OCI-M2 (cell line): ENCODE data around the gene SIRT5.
A peak's percentile ranks its signal among the peaks of the same experiment; 100 is the strongest.

Experiments
- DNase-seq: peaks from one replicate; lab custom pipeline; 2025; ENCODE audit not compliant: unreplicated experiment; lab: John Stamatoyannopoulos, UW

Gene SIRT5

DNA sequence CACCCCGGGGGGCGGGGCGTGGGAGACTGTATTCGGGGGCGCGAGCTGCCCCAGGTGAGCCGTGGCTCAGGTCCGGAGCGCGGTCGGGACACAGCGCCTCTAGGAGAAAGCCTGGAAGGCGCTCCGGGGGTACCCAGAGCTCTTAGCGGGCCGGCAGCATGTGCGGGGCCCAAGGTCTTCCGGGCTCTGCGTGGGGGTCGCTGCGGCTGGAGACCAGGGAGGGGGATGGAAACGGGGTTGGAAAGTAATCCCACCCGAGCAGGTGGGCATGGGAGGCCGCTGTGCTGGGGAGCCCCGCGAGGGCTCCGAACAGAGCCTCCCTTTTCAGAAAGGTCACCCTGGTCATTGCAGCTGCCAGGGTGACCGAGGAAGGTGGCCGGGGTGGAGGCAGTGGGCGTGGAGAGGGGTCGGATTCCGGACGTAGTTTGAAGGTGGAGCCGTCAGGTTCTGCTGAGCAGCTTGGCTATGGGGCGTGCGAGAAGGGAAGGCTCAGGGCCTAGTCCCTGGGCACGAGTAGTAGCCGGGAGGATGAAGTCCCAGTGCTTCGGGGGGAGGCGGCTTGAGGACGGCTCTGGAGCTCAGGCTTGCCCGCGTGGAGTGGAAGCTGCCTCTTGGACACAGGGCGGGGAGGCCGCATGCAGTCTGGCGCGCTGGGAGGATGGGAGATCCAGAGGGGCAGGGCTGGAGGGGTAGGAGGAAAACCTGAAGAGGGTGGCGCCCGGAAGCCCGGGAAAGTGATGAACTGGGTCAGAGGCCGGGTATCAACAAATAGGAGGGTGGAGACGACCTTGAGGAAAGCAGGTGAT is at the start of gene SIRT5:
SIRT5 (plus strand) TSS at position 31 of the 806 bp plus-strand sequence. CDS start 9,510 bp downstream, outside the sequence.
- peak; percentile 86 for DNase-seq

DNA sequence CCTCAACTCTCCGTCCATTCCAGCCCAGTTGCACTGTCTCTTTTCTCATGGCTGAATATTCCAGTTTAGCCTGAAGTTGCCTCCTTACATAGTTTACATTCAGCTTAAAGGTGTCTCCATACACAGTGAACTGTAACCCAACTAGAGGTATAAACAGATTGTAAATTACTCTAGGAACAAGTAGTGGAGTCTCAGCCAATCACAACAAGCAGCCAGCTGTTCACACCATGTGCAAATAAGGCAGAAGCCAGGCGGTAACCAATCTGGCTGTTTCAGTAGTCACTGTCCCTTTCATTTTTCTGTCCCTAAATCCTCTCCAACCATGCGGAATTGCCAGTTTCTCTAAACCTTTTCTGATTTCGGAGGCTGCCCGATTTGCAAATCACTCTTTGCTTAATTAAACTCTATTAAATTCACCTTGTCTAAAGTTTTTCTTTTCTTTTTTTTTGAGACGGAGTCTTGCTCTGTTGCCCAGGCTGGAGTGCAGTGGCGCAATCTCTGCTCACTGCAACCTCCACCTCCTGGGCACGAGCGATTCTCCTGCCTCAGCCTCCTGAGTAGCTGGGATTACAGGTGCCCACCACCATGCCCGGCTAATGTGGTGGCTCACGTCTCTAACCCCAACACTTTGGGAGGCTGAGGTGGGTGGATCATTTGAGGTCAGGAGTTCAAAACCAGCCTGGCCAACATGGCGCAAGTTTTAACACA is 49.4 kb upstream of the SIRT5 start:
- no peak for DNase-seq

DNA sequence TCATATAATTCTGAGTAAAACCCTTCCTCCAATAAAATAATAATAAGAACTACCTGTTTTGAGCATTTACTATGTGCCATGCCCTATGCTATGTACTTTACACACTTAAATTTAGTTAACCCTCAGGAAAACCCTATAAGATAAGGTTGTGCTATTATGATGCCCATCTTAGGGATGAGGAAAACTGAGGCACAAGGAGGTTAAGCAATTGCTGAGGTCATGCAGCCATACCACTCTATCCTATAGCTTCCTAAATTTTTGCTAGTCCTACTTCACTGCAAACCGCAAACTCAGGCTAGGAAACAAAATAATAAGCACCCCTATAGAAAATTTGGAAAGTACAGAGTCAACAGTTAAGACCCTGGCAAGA is 48.1 kb upstream of the SIRT5 start:
- DNase-seq, result no peak

DNA sequence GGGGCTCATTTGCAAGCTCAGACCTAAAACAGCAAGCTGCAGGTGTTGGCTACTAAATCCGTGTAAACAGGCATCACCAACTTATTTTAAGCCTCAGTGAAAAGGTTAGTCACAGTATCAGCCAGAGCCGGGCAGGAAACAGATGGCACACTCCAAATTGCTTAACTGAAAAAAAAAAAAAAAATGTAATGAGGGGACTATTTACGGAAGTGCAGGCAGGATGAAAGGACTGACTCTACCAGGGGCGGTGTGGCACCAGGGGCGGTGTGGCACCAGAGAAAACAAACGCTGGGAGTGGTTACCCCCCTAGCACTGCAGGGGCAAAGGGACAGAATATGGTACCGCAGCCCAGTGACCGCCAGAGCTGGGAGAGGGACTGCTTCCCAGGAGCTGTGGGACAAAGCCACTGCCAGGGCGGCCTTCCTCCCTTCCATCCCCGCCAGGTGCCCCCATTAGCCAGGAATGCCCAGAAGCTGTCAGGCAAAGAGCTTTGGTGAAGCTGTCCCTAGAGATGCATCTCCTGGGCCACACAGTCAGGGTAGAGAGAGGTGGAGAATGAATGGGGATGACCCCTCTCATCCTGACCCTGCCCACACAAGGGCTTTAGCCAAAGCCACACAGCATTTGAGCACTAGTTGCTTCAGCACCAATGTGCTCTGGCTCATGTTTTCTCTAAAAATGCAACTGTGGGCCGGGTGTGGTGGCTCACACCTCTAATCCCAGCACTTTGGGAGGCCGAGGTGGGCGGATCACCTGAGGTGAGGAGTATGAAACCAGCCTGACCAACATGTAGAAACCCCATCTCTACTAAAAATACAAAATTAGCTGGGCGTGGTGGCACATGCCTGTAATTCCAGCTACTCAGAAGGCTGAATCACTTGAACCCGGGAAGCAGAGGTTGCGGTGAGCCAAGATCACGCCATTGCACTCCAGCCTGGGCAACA is 47.4 kb upstream of the SIRT5 start:
- DNase-seq, result no peak

DNA sequence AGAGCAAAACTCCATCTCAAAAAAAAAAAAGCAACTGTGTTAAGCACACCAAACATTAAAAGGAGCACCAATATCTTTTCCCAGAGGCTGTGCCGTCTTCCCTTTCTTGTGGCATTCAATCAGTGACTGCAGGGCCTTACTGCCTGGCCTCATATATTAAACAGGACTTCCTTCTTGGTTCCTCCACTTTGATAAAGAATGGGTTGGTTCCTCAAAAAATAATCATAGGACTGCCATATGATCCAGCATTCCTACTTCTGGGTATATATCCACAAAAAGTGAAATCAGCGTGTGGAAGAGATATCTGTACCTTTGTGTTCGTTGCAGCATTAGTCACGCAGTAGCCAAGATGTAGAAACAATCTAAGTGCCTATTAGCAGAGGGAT is 46.7 kb upstream of the SIRT5 start:
- DNase-seq, result no peak

DNA sequence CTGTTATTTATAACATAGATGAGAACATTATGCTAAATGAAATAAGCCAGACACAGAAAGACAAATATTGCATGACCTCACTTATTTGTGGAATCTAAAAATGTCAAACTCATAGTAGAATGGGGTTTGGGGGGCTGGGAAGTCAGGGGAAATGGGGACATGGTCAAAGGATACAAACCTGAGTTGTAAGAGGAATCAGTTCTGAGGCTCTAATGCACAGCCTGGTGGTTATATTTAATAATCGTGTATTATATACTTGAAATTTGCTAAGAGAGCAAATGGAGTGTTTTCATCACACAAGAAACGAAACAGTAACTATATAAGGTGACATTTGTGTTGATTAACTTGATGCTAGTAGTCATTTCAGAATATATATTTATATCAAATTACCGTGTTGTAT is 46.2 kb upstream of the SIRT5 start:
- no peak for DNase-seq

DNA sequence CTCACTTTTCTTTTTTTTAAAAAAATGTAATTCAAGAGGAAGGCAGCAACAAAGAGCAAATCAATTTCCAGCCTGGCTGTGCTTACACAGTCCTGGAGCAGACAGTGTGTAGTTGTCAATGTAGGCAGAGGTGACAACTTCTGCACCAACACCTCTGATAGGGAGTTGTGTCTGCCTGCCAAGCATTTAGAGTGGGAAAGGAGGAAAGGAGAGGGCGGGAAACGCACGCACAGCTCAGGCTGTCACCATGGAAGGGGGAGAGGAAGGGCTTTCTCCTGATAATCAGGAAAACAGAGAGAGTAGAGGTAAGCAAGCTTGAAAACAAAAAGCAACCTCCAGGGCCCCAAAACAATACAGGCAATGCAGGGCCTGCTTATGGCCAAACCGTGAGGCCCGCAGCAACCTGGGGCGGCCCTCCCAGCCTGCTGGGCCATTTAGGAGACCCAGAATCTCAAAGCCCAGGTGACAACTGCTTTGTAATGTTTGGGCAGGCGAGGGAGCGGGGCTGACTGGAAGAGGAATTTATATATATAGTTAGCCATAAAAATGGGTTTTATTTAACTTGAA is 45.5 kb upstream of the SIRT5 start:
- DNase-seq, result no peak

DNA sequence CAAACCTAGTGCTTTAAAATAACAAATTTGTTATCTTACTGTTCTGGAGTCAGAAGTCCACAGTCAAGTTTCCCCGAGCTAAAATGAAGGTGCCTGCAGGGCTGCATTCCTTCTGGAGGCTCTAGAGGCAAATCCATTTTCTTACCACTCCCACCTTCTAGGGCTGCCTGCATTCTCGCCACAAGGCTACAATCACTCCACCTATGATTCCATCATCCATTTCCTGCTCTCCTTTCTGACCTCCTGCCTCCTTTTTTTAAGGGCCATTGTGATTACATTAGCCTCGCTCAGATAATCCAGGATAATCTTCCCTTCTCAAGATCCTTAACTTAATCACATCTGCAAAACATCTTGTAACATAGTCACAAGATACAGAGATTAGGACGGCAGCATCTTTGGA is 42.4 kb upstream of the SIRT5 start:
- DNase-seq, result no peak

DNA sequence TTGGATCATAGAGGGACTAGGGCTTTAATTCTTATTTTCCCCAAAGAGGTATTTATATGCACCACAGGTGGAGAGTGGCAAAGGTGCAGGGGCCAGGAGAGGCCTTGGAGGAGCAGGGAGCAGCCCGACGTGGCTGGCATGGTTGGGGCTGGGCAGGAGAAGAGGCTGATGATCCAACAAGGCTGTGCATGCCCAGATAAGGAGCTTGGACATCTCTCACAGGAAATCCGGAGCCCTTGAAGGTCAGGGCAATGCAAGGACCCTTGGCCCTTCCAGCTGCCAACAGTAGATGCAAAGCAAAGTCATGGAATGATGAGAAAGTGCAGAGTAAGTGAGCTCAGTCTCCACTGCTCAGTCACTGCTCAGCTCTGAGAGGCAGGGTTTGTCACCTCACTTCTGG is 39.9 kb upstream of the SIRT5 start:
- no peak for DNase-seq

DNA sequence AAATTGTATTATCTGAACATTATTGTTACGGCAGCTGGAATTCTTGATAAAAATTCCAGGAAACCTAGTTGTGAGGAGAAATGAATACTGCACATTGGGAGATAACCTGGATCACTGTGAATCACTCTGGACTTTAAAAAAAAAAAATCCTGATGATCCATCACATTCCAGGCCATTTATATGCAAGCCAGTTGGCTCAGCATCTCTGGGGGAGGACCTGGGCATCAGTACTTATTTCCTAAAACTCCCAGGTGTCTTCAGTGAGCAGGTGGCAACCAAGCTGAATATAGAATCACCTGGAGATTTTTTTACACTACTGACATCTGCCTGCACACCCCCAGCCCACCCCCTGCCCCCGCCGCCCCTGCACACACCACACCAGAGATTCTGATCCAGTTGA is 39.1 kb upstream of the SIRT5 start:
- DNase-seq, result no peak

DNA sequence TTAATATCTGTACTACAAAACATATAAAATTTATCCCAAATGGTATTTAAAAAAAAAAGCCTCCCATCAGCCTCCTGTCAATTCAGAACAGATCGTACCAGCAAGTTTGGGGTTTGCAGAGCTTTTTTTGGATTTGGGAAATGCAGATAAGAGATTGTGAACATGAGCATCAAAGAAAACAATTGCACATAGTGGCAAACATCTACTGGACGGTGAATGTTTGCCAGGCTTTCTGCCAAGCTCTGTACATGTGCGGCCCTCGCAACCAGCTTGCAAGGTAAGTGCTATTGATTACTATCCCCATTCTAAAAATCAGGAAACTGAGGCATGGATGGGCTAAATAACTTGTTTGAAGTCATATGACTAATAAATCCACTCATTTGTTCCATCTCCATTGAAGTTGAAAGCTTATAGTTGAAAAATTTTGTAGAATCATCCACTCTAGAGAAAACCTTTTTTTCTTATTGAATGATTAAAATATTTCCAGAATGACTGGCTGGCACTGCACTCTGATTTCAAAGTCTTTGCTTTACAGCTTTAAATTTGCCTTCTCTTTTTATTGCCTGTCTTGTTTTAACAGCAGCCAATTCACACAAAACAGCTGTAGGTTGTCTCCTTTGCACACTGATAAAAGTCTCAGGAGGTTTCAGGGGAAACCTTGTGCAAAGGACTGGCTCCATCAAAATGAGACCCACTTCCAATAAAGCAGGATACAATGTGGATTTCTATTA is 37.4 kb upstream of the SIRT5 start:
- DNase-seq, result no peak

DNA sequence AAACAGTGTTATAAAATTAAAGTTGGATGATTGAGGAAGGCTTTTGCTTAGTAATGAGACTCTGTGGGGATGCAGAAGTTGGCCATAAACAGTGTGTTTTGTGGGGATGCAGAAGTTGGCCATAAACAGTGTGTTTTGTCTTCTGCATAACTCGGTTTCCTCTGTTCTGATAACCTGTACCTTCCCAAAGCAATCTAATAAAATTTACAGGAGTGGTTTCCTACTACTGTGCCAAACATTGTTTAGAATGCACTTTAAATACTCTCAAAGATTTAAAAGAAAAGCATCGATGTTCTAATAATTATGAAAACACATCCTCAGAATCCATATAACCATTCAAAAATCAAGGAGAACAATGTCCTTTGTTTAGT is 36.9 kb upstream of the SIRT5 start:
- no peak for DNase-seq

DNA sequence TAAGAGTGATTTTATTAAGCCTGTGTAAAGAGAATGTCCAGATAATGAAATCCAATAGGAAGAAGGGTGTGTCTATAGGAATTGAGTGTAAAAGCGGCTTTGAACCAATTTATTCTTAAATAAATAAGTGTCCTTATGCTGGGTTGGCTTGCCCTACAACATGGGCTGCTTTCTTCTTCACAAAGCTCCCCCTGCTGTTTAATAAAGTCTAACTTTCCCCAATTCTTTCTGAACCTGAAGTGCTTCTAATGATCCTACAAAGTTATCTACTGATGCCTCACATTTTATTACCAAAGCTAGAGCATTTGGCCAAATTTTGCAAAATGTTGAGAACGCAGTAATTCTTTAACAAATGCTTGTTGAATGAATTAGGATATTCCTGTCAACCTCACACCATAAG is 36.3 kb upstream of the SIRT5 start:
- no peak for DNase-seq

DNA sequence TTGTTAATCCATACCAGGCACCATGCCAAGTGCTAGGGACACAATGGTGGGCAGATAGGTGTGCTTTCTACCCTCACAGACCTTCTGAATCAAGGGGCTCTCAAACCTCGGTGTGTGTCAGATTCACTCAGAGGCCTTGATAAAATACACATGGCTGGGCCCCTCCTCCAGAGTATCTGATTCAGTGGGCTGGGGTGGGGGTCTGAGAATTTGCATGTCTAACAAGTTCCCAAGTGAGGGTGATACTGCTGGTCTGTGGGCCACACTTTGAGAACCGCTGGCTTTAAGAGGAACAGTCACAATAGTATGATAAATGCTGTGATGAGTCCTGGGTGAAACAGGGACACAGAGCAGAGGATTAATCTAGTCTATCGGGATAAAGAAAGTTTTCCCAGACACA is 35.8 kb upstream of the SIRT5 start:
- DNase-seq, result no peak

DNA sequence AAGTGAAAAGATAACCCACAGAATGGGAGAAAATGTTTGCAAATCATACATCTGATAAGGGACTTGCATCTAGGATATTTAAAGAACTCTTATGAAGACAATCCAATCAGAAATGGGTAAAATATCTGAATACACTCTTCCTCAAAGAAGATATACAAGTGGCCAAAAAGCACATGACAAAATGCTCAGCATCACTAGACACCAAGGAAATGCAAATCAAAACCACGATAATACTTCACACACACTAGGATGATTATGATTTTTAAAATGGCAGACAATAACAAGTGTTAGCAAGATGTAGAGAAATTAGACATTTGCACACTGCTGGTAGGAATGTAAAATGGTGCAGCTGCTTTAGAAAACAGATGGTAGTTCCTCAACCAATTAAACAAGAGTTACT is 34.8 kb upstream of the SIRT5 start:
- no peak for DNase-seq

DNA sequence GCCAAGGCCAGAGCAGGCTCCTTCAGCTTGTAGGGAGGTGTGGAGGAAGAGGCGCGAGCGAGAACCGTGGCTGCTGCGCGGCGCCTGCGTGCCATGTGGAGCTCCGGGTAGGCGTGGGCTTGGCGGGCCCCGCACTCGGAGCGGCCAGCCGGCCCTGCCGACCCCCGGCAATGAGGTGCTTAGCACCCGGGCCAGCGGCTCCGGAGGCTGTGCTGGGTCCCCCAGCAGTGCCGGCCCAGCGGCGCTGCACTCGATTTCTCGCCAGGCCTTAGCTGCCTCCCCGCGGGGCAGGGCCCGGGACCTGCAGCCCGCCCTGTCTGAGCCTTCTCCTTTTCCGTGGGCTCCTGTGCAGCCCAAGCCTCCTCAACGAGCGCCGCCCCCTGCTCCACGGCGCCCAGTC is 32.9 kb upstream of the SIRT5 start:
- DNase-seq, result no peak

DNA sequence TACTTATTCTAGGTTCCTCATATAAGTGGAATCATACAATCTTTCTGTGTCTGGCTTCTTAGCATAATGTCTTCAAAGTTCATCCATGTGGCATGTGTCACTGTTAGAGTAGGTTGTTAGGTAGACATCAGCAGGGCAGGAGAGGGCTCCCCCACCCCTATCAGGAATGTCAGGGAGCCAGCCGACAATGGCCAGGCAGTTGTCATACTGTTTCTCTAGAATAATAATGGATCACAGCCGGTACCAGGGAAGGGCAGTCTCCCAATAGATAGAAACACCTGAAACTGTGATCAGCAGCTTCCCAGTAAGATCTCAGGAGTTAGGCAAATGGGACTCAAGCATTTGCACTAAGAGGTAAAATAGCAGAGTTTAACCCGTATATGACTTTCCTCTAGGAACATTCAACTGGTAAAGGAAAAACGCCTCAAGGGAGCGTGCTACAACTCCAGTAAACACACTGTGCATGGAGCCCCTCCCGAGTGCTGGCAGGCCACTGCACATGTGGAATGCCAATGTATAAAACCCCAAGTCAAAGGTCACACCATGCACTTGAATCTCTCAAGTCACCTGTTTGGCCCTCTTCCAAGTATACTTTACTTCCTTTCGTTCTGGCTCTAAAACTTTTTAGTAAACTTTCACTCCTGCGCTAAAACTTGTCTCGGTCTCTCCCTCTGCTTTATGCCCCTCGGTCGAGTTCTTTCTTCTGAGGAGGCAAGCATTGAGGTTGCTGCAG is 29.8 kb upstream of the SIRT5 start:
- DNase-seq, result no peak

DNA sequence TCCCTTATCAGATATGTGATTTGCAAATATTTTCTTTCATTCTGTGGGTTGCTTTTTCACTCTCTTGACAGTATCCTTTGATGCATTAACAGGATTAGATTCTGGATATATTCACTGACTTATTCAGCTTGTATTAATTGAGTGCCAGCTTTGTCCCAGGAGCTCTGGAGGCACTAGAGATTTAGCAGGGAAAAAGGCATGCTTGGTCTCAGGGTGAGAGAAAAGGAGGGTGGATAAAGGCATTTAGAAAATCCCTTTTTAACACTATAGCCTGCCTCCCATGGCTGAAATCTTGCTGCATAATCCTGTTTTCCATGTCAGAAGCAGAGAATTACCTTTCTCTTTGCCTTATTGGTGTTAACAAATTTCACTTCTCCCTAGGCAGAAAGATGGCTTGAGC is 28.5 kb upstream of the SIRT5 start:
- DNase-seq, result no peak

DNA sequence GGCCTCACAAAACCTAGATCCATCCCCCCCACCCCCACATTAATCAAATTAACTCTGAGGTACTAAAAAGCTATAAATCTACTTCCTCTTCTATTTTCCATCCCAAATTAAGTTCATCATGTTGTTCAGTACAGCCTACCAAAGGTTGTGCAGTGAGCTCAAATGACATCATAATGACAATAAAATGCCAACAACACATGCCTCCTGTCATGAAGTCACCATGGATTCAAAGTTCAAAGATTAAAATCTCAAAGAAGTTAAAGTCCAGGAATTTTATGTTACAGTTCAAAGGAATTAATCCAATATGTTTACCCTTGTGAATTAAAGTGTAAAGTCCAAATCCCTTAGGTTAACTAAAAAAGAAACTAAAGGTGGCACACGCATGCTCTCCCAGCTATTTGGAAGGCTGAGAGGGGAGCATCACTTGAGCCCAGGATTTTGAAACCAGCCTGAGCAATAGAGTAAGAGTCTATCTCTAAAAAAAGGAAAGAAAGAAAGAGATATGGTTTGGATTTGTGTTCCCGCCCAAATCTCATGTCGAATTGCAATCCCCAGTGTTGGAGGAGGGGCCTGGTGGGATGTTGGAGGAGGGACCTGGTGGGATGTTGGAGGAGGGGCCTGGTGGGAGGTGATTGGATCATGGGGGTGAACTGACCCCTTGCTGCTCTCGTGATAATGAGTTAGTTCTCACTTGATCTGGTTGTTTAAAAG is 25.7 kb upstream of the SIRT5 start:
- no peak for DNase-seq
